ENCODE measurements around the gene RUNX2.

DNA sequence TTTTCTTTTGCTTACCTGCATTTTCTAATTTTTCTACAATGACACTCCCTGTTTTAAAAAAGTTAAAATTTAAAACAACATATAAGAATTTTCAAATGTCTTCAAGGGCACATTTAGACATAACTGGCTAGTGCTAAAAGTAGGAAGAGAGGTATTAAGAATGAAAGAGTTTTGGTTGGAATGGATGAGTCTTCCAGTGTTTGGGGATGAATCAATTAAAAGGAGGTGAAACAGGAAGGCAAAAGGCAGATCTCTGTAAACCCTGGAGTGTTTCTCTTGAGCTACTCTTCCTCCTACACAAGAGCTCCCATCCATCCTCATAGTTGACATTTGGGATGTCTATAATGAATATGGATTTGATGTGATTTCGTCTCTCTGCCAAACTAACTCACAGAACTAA, 288.1 kb downstream of the RUNX2 start:
- TF ChIP-seq, protein P1, sequence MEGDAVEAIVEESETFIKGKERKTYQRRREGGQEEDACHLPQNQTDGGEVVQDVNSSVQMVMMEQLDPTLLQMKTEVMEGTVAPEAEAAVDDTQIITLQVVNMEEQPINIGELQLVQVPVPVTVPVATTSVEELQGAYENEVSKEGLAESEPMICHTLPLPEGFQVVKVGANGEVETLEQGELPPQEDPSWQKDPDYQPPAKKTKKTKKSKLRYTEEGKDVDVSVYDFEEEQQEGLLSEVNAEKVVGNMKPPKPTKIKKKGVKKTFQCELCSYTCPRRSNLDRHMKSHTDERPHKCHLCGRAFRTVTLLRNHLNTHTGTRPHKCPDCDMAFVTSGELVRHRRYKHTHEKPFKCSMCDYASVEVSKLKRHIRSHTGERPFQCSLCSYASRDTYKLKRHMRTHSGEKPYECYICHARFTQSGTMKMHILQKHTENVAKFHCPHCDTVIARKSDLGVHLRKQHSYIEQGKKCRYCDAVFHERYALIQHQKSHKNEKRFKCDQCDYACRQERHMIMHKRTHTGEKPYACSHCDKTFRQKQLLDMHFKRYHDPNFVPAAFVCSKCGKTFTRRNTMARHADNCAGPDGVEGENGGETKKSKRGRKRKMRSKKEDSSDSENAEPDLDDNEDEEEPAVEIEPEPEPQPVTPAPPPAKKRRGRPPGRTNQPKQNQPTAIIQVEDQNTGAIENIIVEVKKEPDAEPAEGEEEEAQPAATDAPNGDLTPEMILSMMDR (IDR thresholded peaks at IDR 0.05): no peak
- TF ChIP-seq POLR2A (IDR thresholded peaks at IDR 0.05): no peak

Data from Peyer's patch (tissue), 4 donors.